ENCODE data around the gene RNF225. TPM values are rescaled to one million over a fixed set of nuclear protein-coding genes. Genes with fewer than 3 reads are reported as not detected.
A peak's percentile ranks its signal among the peaks of the same experiment; 100 is the strongest.

The RNF225 gene
- total and polyA plus RNA-seq, 2 of the 13 experiments (the other 11 are each of a cell fraction or from before 2014, with no cell fraction given) = not detected

DNA sequence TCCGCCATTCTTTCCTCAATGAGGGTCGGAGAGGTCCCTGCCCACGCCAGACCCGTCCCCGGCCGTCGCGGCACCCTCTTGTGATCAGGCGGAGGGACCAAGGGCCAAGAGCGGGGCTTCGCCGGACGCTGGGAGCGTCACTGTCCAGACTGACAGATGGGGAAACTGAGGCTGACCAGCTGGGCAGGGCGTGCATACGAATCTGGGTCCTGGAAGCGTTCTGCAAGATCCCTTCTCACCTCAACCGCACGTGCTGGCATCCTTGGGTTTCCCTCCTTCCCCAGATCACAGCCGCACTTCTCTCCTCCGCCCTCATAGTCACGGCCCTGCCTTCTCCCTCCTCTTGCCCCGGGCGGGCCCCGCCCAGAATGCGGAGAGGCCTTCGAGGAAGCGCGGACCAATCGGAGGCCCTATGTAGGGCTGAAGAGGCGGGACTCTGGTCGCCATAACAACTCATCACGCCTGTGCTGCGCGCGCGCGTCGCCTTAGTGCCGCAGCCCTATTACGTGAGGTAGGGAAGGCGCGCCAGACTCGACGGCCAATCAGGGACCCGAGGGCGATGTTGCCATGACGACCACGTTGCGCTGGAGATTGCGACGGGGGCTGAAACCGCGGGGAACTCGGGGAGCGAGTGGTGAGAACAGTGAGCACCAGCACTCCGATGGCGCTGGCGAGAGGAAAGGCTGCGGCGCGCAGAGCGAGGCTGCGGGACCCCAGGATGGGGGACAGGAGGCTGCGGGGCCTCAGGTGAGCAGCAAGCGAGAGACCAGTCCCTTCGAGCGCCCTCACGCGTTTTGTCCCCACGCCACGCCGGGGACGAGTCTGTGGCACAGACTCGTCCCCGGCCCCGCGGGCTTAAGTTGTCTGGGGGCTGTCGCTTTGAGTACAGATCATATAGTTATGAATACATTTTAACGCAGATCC lies 5.7 kb downstream of the RNF225 start (continued):
- TF ChIP-seq, protein P1, sequence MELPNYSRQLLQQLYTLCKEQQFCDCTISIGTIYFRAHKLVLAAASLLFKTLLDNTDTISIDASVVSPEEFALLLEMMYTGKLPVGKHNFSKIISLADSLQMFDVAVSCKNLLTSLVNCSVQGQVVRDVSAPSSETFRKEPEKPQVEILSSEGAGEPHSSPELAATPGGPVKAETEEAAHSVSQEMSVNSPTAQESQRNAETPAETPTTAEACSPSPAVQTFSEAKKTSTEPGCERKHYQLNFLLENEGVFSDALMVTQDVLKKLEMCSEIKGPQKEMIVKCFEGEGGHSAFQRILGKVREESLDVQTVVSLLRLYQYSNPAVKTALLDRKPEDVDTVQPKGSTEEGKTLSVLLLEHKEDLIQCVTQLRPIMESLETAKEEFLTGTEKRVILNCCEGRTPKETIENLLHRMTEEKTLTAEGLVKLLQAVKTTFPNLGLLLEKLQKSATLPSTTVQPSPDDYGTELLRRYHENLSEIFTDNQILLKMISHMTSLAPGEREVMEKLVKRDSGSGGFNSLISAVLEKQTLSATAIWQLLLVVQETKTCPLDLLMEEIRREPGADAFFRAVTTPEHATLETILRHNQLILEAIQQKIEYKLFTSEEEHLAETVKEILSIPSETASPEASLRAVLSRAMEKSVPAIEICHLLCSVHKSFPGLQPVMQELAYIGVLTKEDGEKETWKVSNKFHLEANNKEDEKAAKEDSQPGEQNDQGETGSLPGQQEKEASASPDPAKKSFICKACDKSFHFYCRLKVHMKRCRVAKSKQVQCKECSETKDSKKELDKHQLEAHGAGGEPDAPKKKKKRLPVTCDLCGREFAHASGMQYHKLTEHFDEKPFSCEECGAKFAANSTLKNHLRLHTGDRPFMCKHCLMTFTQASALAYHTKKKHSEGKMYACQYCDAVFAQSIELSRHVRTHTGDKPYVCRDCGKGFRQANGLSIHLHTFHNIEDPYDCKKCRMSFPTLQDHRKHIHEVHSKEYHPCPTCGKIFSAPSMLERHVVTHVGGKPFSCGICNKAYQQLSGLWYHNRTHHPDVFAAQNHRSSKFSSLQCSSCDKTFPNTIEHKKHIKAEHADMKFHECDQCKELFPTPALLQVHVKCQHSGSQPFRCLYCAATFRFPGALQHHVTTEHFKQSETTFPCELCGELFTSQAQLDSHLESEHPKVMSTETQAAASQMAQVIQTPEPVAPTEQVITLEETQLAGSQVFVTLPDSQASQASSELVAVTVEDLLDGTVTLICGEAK (IDR thresholded peaks at IDR 0.05) = no peak
- TF ChIP-seq, protein P1 (CRISPR knock-in tag; IDR thresholded peaks at IDR 0.05) = no peak
- no peak for TF ChIP-seq TCF7 (IDR thresholded peaks at IDR 0.05; ENCODE audit: low read depth)
- TF ChIP-seq EP300 (IDR thresholded peaks at IDR 0.05; ENCODE audit: low read depth in 2 of 2, low read length in 2 of 2) = peak in 1 of 2 experiments; percentile 20; a peak in 2 of 4 replicates
- TF ChIP-seq EP300 (CRISPR knock-in tag; IDR thresholded peaks at IDR 0.05; ENCODE audit: borderline replicate concordance) = 0 out of 2 replicates have a peak, but pooled peaks have one; percentile 13
- TF ChIP-seq, protein P2, sequence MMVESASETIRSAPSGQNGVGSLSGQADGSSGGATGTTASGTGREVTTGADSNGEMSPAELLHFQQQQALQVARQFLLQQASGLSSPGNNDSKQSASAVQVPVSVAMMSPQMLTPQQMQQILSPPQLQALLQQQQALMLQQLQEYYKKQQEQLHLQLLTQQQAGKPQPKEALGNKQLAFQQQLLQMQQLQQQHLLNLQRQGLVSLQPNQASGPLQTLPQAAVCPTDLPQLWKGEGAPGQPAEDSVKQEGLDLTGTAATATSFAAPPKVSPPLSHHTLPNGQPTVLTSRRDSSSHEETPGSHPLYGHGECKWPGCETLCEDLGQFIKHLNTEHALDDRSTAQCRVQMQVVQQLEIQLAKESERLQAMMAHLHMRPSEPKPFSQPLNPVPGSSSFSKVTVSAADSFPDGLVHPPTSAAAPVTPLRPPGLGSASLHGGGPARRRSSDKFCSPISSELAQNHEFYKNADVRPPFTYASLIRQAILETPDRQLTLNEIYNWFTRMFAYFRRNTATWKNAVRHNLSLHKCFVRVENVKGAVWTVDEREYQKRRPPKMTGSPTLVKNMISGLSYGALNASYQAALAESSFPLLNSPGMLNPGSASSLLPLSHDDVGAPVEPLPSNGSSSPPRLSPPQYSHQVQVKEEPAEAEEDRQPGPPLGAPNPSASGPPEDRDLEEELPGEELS (CRISPR knock-in tag; IDR thresholded peaks at IDR 0.05) = no peak; the same call in 1 of the 2 replicates
- TF ChIP-seq ZNF441 (CRISPR knock-in tag; IDR thresholded peaks at IDR 0.05; ENCODE audit: borderline replicate concordance) = 0 out of 2 replicates have a peak, but pooled peaks have one; percentile 23
- no peak for TF ChIP-seq SRY (CRISPR knock-in tag; IDR thresholded peaks at IDR 0.05)
- 0 out of 2 replicates have a peak, but pooled peaks have one; percentile 23 for TF ChIP-seq ZNF350 (CRISPR knock-in tag; IDR thresholded peaks at IDR 0.05; ENCODE audit: borderline replicate concordance, low read depth)
- TF ChIP-seq ZNF790 (CRISPR knock-in tag; IDR thresholded peaks at IDR 0.05; ENCODE audit: borderline replicate concordance) = peak; percentile 58; the same call in 1 of the 2 replicates
- TF ChIP-seq, protein P3, sequence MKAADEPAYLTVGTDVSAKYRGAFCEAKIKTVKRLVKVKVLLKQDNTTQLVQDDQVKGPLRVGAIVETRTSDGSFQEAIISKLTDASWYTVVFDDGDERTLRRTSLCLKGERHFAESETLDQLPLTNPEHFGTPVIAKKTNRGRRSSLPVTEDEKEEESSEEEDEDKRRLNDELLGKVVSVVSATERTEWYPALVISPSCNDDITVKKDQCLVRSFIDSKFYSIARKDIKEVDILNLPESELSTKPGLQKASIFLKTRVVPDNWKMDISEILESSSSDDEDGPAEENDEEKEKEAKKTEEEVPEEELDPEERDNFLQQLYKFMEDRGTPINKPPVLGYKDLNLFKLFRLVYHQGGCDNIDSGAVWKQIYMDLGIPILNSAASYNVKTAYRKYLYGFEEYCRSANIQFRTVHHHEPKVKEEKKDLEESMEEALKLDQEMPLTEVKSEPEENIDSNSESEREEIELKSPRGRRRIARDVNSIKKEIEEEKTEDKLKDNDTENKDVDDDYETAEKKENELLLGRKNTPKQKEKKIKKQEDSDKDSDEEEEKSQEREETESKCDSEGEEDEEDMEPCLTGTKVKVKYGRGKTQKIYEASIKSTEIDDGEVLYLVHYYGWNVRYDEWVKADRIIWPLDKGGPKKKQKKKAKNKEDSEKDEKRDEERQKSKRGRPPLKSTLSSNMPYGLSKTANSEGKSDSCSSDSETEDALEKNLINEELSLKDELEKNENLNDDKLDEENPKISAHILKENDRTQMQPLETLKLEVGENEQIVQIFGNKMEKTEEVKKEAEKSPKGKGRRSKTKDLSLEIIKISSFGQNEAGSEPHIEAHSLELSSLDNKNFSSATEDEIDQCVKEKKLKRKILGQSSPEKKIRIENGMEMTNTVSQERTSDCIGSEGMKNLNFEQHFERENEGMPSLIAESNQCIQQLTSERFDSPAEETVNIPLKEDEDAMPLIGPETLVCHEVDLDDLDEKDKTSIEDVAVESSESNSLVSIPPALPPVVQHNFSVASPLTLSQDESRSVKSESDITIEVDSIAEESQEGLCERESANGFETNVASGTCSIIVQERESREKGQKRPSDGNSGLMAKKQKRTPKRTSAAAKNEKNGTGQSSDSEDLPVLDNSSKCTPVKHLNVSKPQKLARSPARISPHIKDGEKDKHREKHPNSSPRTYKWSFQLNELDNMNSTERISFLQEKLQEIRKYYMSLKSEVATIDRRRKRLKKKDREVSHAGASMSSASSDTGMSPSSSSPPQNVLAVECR (CRISPR knock-in tag; IDR thresholded peaks at IDR 0.05; ENCODE audit: borderline replicate concordance) = peak; percentile 93
- no peak; the same call in 1 of the 2 replicates for TF ChIP-seq ZNF224 (CRISPR knock-in tag; IDR thresholded peaks at IDR 0.05)
